ENCODE results near the gene PRKD3.

Gene PRKD3

DNA sequence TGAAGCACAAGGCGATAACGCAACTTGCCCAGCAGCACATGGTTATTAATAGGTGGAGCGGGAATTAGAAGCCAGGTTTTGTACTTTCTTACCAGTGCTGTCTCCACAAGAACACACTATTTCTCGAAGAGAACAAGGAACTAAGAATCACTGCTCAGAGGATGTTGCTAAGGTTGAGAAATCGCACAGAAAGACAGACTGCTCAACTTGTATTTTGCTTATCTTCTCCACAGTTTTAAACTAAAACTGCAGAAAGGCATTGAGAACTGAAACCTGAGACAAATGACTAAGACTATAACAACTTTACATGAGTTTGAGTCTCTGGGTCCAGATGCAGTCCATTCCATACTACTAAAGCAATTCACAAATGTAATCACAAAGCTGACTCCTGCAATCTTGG lies 6.2 kb downstream of the PRKD3 start:
- no peak overlapping the region for H3K27ac ChIP-seq (ENCODE audit: low read length)
- peak overlapping the region; percentile 15; the same call in 1 of the 2 replicates for H3K4me2 ChIP-seq (ENCODE audit: insufficient read depth, low read length)
- H3K9ac ChIP-seq (ENCODE audit: low read depth, low read length): 0 out of 2 replicates have a peak overlapping the region, but pooled peaks have one; percentile 11
- DNase-seq (no peak), ATAC-seq (ENCODE audit: insufficient read depth, low read depth) (no peak)
- H4K20me1 ChIP-seq (ENCODE audit: insufficient read depth, low read length): peaks cover 39% of the 10 kb centered on the region; the same call in 1 of the 2 replicates
- H2AFZ ChIP-seq (ENCODE audit: low read depth, low read length): no peak overlapping the region
- H3K27me3 ChIP-seq (ENCODE audit: insufficient read depth, low read length, poor library complexity): no peaks in the 10 kb centered on the region
- peaks cover 24% of the 10 kb centered on the region for H3K36me3 ChIP-seq (ENCODE audit: insufficient read depth, low read length)
- H3K4me3 ChIP-seq (ENCODE audit: low read depth in 1 of 2, low read length in 2 of 2): no peak overlapping the region
- H3K9me3 ChIP-seq (ENCODE audit: insufficient read depth, low read length, severe bottlenecking): no peaks in the 10 kb centered on the region
- TF ChIP-seq, protein P1, sequence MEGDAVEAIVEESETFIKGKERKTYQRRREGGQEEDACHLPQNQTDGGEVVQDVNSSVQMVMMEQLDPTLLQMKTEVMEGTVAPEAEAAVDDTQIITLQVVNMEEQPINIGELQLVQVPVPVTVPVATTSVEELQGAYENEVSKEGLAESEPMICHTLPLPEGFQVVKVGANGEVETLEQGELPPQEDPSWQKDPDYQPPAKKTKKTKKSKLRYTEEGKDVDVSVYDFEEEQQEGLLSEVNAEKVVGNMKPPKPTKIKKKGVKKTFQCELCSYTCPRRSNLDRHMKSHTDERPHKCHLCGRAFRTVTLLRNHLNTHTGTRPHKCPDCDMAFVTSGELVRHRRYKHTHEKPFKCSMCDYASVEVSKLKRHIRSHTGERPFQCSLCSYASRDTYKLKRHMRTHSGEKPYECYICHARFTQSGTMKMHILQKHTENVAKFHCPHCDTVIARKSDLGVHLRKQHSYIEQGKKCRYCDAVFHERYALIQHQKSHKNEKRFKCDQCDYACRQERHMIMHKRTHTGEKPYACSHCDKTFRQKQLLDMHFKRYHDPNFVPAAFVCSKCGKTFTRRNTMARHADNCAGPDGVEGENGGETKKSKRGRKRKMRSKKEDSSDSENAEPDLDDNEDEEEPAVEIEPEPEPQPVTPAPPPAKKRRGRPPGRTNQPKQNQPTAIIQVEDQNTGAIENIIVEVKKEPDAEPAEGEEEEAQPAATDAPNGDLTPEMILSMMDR (IDR thresholded peaks at IDR 0.05; ENCODE audit: borderline replicate concordance, extremely low read depth, low read length, poor library complexity, severe bottlenecking): no peak
- TF ChIP-seq EZH2 (IDR thresholded peaks at IDR 0.05; ENCODE audit: borderline replicate concordance, low read depth, low read length, severe bottlenecking): no peak
- H3K4me1 ChIP-seq (ENCODE audit: insufficient read depth, low read length): peaks cover 52% of the 10 kb centered on the region
- peaks cover 100% of the 10 kb centered on the region for H3K79me2 ChIP-seq (ENCODE audit: insufficient read depth, low read length)

DNA sequence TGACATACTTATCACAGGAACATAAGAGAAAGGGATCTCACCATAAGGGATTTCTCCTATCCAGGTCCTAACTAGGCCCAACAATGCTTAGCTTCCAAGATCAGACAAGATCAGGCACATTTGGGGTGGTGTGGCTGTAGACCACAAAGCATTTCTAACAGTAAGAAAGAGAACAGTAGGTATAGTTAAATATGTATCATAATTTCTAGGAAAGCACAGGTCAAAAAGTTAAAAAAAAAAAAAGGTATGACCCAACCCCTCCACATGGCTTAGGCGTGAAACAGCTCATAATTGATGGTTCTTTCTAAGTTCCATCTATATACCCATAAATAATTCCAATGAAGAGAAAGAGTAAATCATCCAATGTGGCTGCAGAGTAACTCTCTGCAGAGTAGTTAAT lies 6.9 kb downstream of the PRKD3 start:
- ATAC-seq (ENCODE audit: insufficient read depth, low read depth): peak; percentile 47; the same call in 2 of the 3 replicates
- Histone ChIP-seq H3K4me1 (ENCODE audit: insufficient read depth, low read length) (peaks cover 46% of the 10 kb centered on the region), H3K36me3 (ENCODE audit: insufficient read depth, low read length) (peaks cover 24% of the 10 kb centered on the region), H3K27me3 (ENCODE audit: insufficient read depth, low read length, poor library complexity) (no peaks in the 10 kb centered on the region), H2AFZ (ENCODE audit: low read depth, low read length) (no peak overlapping the region), H3K4me3 (ENCODE audit: low read depth in 1 of 2, low read length in 2 of 2) (no peak overlapping the region), H3K27ac (ENCODE audit: low read length) (no peak overlapping the region), H3K4me2 (ENCODE audit: insufficient read depth, low read length) (peak overlapping the region; percentile 24; the same call in 1 of the 2 replicates), H4K20me1 (ENCODE audit: insufficient read depth, low read length) (peaks cover 43% of the 10 kb centered on the region; the same call in 1 of the 2 replicates), H3K9me3 (ENCODE audit: insufficient read depth, low read length, severe bottlenecking) (no peaks in the 10 kb centered on the region), H3K79me2 (ENCODE audit: insufficient read depth, low read length) (peaks cover 100% of the 10 kb centered on the region), H3K9ac (ENCODE audit: low read depth, low read length) (no peak overlapping the region)
- TF ChIP-seq, protein P1 (IDR thresholded peaks at IDR 0.05; ENCODE audit: borderline replicate concordance, extremely low read depth, low read length, poor library complexity, severe bottlenecking): no peak
- TF ChIP-seq EZH2 (IDR thresholded peaks at IDR 0.05; ENCODE audit: borderline replicate concordance, low read depth, low read length, severe bottlenecking): no peak
- no peak for DNase-seq

DNA sequence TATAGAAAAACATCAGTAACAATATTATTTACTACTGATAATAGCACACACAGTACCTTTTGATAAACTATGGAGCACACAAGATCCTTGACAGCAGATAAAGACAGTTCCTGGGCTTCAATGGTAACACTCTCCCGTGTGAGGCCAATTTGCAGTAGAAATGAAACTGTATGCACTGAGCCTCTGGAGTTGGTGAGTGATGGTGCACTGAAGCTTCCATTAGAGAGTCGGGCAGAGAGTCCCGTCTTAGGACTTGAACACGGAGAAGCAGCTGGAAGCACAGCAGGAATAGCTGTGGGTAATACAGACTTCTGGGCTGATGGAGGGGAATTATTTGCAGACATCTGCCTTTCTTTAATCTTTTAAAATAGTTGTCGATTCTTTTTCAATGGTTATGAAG lies 8.5 kb downstream of the PRKD3 start:
- Histone ChIP-seq H3K79me2 (ENCODE audit: insufficient read depth, low read length) (peaks cover 100% of the 10 kb centered on the region), H3K9ac (ENCODE audit: low read depth, low read length) (no peak overlapping the region), H3K27me3 (ENCODE audit: insufficient read depth, low read length, poor library complexity) (no peaks in the 10 kb centered on the region), H4K20me1 (ENCODE audit: insufficient read depth, low read length) (peaks cover 41% of the 10 kb centered on the region; the same call in 1 of the 2 replicates), H3K4me1 (ENCODE audit: insufficient read depth, low read length) (peaks cover 34% of the 10 kb centered on the region; the same call in 1 of the 2 replicates), H3K27ac (ENCODE audit: low read length) (no peak overlapping the region), H3K9me3 (ENCODE audit: insufficient read depth, low read length, severe bottlenecking) (no peaks in the 10 kb centered on the region), H3K36me3 (ENCODE audit: insufficient read depth, low read length) (peaks cover 24% of the 10 kb centered on the region), H2AFZ (ENCODE audit: low read depth, low read length) (no peak overlapping the region), H3K4me2 (ENCODE audit: insufficient read depth, low read length) (peak overlapping the region; percentile 43; the same call in 1 of the 2 replicates), H3K4me3 (ENCODE audit: low read depth in 1 of 2, low read length in 2 of 2) (no peak overlapping the region)
- no peak for DNase-seq
- ATAC-seq (ENCODE audit: insufficient read depth, low read depth): no peak
- TF ChIP-seq, protein P1 (IDR thresholded peaks at IDR 0.05; ENCODE audit: borderline replicate concordance, extremely low read depth, low read length, poor library complexity, severe bottlenecking): no peak
- no peak for TF ChIP-seq EZH2 (IDR thresholded peaks at IDR 0.05; ENCODE audit: borderline replicate concordance, low read depth, low read length, severe bottlenecking)

Data from DND-41 (cell line).